GM12873 (cell line): Measurements from ENCODE around the gene HOMEZ.

Experiments
- TF ChIP-seq, protein P1 (sequence below): IDR thresholded peaks from 2 replicates; pipeline ENCODE4 v1.5.1; 2012; ENCODE audit warnings: low read depth, mild to moderate bottlenecking, moderate library complexity, low read length, control low read depth; ENCODE audit not compliant: insufficient read depth; ENCODE audit errors: missing control alignments

The HOMEZ gene

DNA sequence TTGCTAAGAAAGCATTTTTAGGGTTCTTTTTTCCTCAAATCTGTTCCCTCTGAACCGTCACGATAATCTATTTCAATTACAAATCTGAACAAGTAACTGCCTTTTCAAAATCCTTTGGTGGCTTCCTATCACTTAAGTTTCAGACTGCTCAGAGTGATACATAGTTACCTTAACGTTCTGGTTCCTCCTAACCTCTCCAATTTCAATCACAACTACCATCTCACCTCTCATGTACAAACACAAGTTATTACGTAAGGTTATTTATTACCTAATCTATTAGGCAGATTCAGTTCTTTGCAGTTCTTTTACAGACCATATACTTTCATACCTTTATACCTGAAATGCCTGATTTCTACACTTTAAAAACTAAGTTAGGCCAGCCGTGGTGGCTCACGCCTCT lies 36.1 kb downstream of the HOMEZ start:
- TF ChIP-seq, protein P1, sequence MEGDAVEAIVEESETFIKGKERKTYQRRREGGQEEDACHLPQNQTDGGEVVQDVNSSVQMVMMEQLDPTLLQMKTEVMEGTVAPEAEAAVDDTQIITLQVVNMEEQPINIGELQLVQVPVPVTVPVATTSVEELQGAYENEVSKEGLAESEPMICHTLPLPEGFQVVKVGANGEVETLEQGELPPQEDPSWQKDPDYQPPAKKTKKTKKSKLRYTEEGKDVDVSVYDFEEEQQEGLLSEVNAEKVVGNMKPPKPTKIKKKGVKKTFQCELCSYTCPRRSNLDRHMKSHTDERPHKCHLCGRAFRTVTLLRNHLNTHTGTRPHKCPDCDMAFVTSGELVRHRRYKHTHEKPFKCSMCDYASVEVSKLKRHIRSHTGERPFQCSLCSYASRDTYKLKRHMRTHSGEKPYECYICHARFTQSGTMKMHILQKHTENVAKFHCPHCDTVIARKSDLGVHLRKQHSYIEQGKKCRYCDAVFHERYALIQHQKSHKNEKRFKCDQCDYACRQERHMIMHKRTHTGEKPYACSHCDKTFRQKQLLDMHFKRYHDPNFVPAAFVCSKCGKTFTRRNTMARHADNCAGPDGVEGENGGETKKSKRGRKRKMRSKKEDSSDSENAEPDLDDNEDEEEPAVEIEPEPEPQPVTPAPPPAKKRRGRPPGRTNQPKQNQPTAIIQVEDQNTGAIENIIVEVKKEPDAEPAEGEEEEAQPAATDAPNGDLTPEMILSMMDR: no peak

DNA sequence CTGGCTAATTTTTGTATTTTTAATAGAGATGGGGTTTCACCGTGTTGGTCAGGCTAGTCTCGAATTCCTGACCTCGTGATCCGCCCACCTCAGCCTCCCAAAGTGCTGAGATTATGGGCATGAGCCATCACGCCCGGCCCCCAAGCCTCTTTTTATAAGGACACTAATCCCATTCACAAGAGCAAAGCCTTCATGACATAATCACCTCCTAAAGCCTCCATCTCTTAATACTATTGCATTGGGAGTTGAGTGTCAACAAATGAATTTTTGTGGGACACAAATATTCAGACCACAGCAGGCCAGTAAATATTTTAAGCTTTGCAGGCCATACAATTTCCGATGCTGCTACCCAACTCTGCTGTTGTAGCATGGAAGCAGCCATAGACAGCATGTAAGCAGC lies 37.3 kb downstream of the HOMEZ start:
- TF ChIP-seq, protein P1: no peak

DNA sequence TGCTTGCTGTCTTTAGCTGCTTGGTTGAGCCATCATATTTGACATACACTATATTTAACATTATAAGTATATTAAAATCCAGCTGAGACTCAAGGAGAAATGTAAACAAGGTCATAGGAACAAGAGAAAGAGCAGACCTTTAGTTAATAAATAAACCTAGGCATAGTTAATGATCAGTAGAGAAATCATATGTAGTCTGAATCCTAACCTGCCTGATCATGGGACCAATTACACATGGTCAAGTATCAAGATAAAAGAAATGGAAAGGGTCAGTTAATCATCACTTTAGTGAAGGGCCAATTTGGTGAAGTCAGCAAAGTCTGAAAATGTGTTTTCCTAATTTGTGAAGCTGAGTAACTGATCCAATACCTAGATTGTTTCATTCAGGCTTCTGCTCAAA lies 40.6 kb downstream of the HOMEZ start:
- TF ChIP-seq, protein P1: no peak

DNA sequence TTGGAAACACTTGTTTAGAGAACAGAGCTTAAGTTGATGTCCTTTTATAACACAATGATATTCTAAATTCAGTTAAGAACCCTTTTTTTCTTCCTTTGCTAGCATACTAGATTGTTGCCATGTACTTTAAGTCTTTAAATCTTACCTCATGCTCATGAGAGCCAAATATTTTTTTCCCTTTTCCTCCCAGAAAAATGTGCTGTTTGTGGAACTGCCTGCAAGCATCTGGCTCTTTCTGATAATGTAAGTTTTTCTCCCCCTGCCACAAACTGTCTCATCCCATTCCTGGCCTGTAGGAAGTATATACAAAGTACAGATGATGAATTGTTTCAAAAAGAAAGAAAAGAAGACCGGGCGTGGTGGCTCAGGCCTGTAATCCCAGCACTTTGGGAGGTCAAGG lies 42.9 kb downstream of the HOMEZ start:
- TF ChIP-seq, protein P1: no peak

DNA sequence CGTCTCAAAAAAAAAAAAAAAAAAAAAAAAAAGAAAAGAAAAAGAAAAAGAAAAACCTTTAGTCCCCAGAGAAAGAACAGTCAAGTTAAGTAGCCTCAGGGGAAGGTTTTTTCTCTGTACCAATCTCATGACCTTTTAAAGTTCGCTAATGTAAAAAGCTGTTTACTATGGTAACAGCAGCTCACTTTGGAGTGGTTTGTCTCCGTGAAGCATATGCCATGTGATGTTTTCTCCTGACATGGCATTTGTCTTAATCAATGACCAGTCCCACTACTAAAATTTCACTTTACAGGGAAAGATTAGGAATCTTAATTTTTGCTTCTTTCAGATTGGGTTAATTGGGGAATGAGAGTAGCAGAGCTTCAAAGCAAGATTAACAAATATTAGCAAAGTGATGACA lies 43.9 kb downstream of the HOMEZ start:
- TF ChIP-seq, protein P1: no peak

DNA sequence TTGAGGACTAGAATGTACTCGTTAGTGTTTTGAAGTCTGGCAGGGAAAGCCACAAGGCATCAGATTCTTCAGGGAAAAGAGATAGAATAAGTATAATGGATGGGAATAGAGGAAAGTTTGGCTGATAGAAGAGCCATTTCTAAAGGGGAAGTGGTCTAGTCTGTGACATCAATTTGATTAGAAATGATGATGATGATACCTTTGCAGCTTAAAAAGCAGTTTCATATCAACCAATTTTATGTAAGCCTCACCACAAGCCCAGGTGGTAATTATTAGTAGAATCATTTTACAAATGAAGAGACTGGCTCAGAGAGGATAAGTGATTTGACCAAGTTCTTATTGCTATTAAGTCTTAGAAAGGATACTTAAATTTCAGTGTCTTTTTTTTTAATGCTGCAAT lies 45.3 kb downstream of the HOMEZ start:
- TF ChIP-seq, protein P1: no peak

DNA sequence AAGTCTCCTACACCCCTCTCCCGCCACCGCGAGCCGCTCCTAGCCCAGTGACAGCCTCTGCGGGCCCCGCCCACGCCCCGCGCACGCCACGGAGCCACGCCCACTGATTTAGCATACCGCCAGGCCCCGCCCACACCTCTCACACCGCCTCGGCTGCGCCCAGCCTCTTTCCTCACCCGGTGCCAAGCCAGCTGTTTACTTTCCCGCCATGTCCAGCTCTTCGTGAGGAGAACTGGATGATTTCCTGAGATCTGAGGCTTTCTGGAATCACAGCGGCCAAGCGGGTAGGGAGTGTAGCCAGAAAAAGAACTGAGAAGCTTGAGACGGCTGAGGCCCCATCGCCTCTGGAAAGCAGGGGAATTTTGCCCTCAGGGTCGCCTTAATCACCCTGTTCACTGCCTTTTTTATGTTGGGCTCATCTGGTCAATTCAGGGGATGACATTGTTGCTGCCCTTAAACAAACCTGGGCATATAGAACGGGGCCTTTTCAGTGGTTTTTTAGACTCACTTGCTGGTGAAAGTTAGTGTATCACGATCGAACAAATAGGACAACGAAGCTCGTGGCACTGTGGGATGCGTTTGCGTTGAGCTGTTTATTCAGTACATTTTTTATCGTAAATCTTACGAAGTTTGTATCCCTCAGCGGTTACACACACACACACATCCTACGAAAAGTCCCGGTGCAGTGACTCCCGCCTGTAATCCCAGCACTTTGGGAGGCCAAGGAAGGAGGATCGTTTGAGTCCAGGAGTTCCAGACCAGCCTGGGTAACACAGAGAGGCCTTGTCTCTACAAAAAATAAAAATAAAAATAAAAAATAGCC lies 47.9 kb downstream of the HOMEZ start, which contains the start of gene RNF212B:
TSS of gene RNF212B (plus strand) at position 165 of the 823 bp plus-strand sequence. CDS start 2,410 bp downstream, outside the sequence.
- TF ChIP-seq, protein P1: no peak
